Tibial nerve (tissue), 4 donors: ENCODE measurements around the gene ETV7.

ENCODE experiments used
- CTCF ChIP-seq, 5 experiments: fragments of 200-600 bp in 3 of 5; fragments of 450-650 bp in 2 of 5; sonication (generic) in 3 of 5; IDR thresholded peaks; one replicate each; pipeline ENCODE4 v1.5.1; 2016 to 2019; ENCODE audit warnings: antibody characterized with exemption in 5 of 5, mild to moderate bottlenecking in 3 of 5, moderate library complexity in 2 of 5
- EP300 ChIP-seq, 2 donors: sonication (generic); formaldehyde crosslinking; IDR thresholded peaks; one replicate each; pipeline ENCODE4 v1.6.1; 2017; ENCODE audit warnings: antibody characterized with exemption in 2 of 2, mild to moderate bottlenecking in 1 of 2

GRCh38 chr6:36419310-36419709, 31.8 kb upstream of the ETV7 start:
- no peak for TF ChIP-seq CTCF (IDR thresholded peaks at IDR 0.05)
- TF ChIP-seq EP300 (IDR thresholded peaks at IDR 0.05): no peak
